Measurements from ENCODE around the gene GLIPR2. TPM values are rescaled to one million over a fixed set of nuclear protein-coding genes. Genes with fewer than 3 reads are reported as not detected.

Gene GLIPR2
- total and polyA plus RNA-seq, 2 experiments from 2014 or later = 5.1 to 5.7 TPM

DNA sequence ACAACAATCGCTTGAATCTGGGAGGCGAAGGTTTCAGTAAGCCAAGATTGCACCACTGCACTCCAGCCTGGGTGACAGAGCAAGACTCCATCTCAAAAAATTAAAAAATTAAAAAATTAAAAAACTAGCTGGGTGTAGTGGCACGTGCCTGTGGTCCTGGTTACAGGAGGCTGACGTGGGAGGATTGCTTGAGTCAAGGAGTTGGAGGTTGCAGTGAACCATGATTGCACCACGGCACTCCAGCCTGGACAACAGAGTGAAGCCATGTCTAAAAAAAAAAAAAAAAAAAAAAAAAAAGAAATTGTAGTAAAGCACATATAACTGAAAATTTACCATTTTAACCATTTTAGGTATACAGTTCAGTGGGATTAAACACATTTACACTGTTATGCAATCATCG, 19.6 kb downstream of the GLIPR2 start:
- Histone ChIP-seq H3K4me3 (no peak overlapping the region), H3K4me1 (ENCODE audit: insufficient read depth) (no peaks in the 10 kb centered on the region), H3F3A (replicated peaks; ENCODE audit: low read depth) (no peaks in the 10 kb centered on the region), H3K4me2 (no peak overlapping the region), H3K36me3 (ENCODE audit: insufficient read depth) (no peaks in the 10 kb centered on the region), H4K20me1 (replicated peaks; ENCODE audit: insufficient read depth) (no peaks in the 10 kb centered on the region), H2AFZ (no peak overlapping the region), H3K79me2 (replicated peaks; ENCODE audit: insufficient read depth) (no peaks in the 10 kb centered on the region), H3K27me3 (ENCODE audit: insufficient read depth) (no peaks in the 10 kb centered on the region), H3K9me2 (ENCODE audit: insufficient read depth) (no peaks in the 10 kb centered on the region; the same call in 1 of the 2 replicates), H3K27ac (ENCODE audit: low read depth) (no peak overlapping the region)
- ATAC-seq (no peak), DNase-seq (ENCODE audit: low spot score) (no peak)
- Mint-ChIP-seq H3K4me1 (peaks cover 9% of the 10 kb centered on the region), H3K9me3 (peaks cover 28% of the 10 kb centered on the region), H3K36me3 (ENCODE audit: low read depth) (peaks cover 25% of the 10 kb centered on the region), H3K27me3 (ENCODE audit: insufficient read depth, low read depth, poor library complexity) (peaks cover 18% of the 10 kb centered on the region), H3K27ac (no peak overlapping the region), H3K4me3 (no peak overlapping the region)
- TF ChIP-seq EZH2 (IDR thresholded peaks at IDR 0.05; ENCODE audit: low read depth, unreplicated experiment) (no peak), ZNF114 (CRISPR knock-in tag; IDR thresholded peaks at IDR 0.05) (no peak), EZH2phosphoT487 (IDR thresholded peaks at IDR 0.05; ENCODE audit: unreplicated experiment) (no peak), POLR2AphosphoS5 (IDR thresholded peaks at IDR 0.05; ENCODE audit: low read depth) (no peak), CREB1 (CRISPR knock-in tag; IDR thresholded peaks at IDR 0.05; ENCODE audit: low read depth) (no peak), STAT1 (IDR thresholded peaks at IDR 0.05; ENCODE audit: unreplicated experiment) (no peak), JUNB (IDR thresholded peaks at IDR 0.05; ENCODE audit: unreplicated experiment) (no peak)
- TF ChIP-seq, protein P1, sequence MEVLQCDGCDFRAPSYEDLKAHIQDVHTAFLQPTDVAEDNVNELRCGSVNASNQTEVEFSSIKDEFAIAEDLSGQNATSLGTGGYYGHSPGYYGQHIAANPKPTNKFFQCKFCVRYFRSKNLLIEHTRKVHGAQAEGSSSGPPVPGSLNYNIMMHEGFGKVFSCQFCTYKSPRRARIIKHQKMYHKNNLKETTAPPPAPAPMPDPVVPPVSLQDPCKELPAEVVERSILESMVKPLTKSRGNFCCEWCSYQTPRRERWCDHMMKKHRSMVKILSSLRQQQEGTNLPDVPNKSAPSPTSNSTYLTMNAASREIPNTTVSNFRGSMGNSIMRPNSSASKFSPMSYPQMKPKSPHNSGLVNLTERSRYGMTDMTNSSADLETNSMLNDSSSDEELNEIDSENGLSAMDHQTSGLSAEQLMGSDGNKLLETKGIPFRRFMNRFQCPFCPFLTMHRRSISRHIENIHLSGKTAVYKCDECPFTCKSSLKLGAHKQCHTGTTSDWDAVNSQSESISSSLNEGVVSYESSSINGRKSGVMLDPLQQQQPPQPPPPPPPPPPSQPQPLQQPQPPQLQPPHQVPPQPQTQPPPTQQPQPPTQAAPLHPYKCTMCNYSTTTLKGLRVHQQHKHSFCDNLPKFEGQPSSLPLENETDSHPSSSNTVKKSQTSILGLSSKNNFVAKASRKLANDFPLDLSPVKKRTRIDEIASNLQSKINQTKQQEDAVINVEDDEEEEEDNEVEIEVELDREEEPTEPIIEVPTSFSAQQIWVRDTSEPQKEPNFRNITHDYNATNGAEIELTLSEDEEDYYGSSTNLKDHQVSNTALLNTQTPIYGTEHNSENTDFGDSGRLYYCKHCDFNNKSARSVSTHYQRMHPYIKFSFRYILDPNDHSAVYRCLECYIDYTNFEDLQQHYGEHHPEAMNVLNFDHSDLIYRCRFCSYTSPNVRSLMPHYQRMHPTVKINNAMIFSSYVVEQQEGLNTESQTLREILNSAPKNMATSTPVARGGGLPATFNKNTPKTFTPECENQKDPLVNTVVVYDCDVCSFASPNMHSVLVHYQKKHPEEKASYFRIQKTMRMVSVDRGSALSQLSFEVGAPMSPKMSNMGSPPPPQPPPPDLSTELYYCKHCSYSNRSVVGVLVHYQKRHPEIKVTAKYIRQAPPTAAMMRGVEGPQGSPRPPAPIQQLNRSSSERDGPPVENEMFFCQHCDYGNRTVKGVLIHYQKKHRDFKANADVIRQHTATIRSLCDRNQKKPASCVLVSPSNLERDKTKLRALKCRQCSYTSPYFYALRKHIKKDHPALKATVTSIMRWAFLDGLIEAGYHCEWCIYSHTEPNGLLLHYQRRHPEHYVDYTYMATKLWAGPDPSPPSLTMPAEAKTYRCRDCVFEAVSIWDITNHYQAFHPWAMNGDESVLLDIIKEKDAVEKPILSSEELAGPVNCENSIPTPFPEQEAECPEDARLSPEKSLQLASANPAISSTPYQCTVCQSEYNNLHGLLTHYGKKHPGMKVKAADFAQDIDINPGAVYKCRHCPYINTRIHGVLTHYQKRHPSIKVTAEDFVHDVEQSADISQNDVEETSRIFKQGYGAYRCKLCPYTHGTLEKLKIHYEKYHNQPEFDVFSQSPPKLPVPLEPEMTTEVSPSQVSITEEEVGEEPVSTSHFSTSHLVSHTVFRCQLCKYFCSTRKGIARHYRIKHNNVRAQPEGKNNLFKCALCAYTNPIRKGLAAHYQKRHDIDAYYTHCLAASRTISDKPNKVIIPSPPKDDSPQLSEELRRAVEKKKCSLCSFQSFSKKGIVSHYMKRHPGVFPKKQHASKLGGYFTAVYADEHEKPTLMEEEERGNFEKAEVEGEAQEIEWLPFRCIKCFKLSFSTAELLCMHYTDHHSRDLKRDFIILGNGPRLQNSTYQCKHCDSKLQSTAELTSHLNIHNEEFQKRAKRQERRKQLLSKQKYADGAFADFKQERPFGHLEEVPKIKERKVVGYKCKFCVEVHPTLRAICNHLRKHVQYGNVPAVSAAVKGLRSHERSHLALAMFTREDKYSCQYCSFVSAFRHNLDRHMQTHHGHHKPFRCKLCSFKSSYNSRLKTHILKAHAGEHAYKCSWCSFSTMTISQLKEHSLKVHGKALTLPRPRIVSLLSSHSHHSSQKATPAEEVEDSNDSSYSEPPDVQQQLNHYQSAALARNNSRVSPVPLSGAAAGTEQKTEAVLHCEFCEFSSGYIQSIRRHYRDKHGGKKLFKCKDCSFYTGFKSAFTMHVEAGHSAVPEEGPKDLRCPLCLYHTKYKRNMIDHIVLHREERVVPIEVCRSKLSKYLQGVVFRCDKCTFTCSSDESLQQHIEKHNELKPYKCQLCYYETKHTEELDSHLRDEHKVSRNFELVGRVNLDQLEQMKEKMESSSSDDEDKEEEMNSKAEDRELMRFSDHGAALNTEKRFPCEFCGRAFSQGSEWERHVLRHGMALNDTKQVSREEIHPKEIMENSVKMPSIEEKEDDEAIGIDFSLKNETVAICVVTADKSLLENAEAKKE (CRISPR knock-in tag; IDR thresholded peaks at IDR 0.05) = no peak
- TF ChIP-seq, protein P2, sequence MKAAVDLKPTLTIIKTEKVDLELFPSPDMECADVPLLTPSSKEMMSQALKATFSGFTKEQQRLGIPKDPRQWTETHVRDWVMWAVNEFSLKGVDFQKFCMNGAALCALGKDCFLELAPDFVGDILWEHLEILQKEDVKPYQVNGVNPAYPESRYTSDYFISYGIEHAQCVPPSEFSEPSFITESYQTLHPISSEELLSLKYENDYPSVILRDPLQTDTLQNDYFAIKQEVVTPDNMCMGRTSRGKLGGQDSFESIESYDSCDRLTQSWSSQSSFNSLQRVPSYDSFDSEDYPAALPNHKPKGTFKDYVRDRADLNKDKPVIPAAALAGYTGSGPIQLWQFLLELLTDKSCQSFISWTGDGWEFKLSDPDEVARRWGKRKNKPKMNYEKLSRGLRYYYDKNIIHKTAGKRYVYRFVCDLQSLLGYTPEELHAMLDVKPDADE (IDR thresholded peaks at IDR 0.05) = no peak

Measured in GM23338 (cell line).